Activated CD8-positive, alpha-beta memory T cell treated with anti-CD3 and anti-CD28 coated beads for 4 hours (primary cell): ENCODE results near the gene FIGN.

ENCODE experiments used
- DNase-seq, 2 donors: peaks; one replicate each; pipeline ENCODE4 v3.0.0-alpha.2; 2020; ENCODE audit warnings: low read depth in 2 of 2

The FIGN gene

DNA sequence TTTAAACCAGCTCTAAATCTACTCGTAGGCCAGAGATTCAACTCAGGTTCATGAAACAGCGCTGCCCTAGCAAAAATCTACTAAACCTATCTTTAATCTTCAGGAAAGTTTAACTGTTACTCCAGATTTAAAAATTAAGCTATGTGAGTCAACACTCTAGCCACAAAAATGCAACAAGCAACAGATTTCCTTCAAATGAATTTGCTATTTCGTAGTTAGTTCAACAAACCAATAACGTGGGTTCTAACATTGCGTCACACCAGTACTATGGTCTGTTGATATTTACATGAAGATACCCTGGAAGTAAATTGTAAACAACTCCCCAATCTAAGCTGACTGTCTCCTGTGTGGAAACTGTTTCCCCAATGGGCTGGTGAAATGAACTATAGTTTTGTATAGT lies 71.2 kb downstream of the FIGN start:
- DNase-seq: no peak

DNA sequence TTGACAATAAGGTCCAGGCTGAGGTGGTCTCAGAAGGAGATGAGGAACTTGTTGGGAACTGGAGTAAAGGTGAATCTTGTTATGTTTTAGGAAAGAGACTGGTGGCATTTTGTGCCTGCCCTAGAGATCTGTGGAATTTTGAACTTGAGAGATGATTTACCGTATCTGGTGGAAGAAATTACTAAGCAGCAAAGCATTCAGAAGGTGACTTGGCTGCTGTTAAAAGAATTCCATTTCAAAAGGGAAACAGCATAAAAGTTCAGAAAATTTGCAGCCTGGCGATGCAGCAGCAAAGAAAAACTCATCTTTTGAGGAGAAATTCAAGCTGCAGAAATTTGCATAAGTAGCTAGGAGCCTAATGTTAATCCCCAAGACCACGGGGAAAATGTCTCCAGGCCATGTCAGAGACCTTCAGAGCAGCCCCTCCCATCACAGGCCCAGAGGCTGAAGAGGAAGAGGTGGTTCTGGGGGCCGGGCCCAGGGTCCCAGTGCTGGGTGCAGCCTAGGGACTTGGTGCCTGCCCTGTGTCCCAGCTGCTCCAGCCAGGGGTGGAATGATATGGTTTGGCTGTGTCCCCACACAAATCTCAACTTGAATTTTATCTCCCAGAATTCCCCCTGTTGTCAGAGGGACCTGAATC lies 73.5 kb downstream of the FIGN start:
- no peak for DNase-seq

DNA sequence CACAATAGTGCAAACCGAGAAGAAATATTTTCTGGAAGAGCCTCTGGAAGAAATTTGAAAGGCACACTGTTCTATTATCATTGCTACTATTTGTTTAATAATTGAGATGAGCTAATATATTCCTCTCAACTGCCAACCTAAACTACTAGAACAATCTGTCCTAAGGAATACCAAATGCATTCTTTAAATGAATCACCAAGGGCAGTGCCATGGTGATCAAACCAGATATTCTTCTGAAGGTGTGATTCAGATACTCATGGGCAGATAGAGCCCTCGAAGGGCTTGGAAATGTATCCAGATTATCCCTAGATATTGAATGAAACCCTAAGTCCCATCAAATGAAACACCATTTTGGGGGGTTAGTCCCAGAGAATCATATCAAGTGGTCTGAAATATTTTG lies 76.6 kb downstream of the FIGN start:
- no peak for DNase-seq

DNA sequence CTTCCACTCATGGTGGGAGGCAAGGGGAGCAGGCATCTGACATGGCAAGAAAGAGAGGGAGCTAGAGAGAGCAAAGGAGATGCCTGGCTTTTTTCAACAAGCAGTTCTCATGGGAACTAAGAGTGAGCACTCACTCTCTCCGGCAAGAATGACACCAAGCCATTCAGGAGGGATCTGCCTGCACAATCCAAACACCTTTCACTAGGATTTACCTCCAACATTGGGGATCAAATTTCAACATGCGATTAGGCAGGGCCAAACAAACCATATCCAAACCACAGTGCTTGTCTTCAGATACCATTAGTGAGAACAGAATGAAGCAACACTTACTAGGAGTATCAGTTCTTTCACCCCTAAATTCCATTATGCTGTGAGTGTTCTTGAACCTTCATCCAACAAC lies 77.3 kb downstream of the FIGN start:
- no peak for DNase-seq

DNA sequence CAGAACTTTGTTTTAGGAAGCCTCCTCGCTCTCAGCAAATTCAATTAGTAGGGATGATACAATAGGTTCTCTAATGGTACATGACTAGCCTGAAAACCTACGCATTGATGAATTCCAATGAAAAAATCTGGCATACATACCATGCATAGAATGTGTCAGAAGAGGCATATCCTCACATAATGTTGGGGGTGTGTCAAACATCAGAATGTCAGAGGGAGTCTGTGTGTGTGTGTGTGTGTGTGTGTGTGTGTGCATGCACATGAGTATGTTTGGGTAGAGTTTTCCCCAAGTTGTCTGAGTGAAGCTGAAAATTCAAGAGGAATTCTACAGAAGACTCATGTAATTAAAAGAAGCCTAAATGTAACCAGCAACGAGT lies 78.5 kb downstream of the FIGN start:
- no peak for DNase-seq

DNA sequence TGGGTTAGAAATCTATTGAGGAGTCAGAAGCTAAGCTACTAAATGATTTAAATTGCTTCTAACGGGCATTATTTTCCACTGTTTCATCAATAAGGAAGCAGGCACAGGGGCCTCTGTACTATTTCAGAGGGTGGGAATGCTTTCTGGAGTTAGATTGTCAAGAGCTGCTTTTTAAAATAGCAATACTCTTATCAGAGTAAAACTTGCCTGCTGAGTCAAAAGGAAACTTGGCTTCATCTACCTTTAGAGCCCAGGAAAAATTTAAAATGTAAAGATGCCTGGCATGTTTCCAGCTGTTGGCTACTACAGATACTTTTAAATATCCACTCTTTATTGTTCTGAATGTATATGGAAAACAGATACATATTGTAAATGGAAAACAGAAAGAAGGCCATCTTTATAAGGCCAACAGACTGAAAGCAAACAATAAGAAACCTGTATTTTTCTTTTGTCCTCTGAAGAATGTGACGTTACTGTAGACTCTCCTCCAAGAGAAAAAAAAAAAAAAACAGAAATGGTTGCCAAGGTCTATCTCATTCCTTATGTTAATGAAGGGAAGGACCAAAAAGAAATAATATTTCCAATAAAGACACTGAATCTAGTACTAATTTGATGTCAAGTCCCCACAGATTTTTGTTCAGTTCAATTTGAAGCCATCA lies 79.1 kb downstream of the FIGN start:
- no peak for DNase-seq

DNA sequence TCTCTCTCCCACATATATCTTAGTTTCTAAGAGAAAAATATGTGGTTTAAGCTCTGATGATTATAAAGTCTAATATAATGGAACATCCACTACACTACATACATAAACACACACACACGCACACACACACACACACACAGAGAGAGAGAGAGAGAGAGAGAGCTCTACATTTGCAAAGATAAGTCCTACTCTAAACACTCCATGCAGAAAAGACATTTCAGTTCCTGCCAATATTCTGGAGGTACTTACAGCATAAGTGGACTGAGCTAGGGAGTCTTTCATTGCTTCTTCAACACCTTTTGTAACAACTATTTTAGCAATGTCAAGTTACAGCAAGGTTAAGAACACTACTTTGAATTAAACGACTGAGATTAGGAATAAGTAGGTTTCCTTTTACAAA lies 80.1 kb downstream of the FIGN start:
- no peak for DNase-seq

DNA sequence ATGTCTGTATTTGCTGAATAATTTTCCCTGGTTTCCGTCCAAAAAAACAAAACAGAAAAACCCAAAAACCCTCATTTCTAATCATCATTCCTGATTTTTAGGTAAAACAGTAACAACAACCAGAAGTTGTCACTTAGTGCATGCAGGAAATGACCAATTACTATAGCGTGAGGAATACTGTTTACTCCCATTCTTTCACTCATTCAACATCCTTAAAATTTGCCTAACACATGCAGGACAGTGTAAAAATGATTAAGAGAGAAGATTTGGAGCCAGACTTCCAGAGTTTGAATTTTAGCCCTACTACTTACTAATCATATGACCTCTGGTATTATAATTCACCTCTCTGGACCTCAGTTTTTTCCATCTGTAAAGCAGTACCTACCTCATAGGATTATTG lies 83.1 kb downstream of the FIGN start:
- no peak for DNase-seq

DNA sequence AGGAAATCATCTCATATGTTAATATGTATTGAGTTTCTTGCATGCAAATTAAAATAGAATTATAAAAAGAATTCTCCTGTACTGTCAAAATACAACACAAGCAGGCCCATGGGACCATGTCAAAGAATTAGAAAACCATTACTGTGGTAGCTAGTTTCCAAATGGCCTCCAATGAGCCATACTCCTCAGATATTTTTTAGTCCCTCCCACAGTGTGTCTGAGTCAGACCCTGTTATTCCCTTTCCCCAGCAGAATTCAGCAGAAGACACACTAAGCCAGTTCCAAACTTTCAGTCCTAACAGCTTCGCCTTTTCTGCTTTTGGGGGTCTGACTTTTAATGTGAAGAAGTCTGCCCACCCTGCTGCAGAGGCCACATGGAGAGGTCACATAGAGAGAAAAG lies 86.7 kb downstream of the FIGN start:
- DNase-seq: no peak

DNA sequence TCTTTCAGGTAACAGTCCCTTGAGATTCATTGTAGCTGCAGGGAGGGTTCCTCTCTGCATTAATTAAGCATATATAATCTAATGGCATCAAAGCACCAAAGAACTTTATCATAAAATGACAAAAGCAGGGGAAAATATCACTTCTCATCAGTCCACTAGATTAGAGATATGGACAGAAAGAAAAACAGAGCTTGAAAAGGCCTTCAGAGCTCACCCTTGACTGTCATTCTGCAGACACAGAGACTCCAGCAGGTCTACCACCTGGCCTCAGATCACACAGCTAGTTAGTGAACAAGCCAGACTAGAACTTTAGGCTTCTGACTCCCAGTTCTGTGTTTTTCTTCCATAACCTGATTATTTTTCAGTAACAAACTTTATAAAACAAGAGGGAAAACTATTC lies 88.5 kb downstream of the FIGN start:
- DNase-seq: no peak

DNA sequence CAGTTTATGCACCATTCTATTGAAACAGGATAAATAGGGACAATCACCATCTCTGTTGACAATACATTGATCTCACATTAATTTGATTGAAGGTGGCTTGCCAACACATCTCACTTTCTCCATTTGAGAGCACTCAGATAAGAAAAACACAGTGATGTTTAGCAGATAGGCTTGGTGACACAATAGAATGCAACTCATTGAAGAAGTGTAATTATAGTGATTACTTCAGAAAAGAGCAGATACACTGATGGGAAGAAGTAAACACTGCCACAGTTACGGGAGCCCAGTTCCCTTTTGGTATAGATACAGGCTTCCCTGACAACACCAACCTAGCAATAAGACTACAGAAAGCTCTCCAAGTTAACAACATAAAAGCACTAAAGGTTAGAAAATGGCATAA lies 89.1 kb downstream of the FIGN start:
- DNase-seq: no peak

DNA sequence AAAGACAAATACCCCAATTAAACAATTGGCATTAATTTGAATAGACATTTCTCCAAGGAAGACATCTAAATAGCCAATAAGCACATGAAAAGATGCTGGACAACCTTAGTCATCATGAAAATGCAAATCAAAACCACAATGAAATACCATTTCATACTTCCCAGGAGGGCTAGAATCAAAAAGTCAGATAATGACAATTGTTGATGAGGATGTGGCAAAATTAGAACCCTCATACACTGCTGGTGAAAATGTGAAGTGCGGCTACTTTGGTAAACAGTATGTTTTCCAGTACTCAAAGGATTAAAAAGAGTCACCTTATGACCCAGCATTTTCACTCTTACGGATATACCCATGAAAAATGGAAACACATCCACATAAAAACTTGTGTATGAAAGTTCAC lies 91.6 kb downstream of the FIGN start:
- no peak for DNase-seq

DNA sequence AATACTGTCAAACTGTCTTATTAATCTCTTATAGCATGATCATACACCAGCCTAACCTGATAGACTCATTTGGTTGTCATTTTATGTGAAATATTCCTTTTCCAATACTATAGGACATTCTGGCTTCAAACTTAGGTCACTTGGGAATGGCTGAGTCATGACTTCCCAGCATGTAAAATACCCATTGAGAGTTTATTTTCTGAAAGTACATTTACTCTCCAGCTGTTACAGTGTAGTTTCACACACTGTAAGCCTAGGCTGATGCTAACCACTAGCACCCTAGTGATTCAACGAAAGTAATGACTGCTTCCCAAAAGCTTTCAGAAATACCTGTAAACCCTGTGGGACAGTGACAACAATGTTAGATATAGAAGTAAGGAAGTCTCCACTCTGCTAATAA lies 93.8 kb downstream of the FIGN start:
- no peak for DNase-seq

DNA sequence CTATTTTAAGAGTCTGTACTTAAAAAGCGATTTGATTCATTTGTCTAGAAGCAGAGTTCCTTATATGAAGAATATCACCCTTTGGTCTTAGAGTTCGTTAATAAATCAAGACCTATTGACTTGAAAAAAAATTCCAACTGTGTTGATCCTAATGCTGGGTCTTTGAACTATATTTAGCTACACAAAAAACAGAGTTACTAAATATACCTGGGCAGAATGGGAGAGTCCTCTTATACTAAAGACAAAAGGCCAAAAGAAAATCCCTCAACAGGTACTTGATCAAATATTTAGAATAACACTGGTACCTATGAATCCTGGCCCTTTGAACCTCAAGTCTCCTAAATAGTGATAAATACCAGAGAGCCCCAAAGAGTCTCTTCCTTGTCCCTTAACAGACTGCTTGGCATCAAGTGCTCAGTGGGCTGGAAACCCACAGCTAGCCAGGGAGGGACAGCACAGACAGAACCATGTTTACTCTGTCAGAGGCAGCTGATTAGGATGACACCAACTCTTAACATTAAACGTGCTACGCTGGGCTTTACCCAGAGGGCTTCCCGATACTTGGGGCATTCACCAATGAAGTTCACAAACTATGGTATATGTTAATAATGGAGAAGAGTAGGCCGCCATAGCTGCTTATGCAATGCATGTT lies 95.1 kb downstream of the FIGN start:
- no peak for DNase-seq

DNA sequence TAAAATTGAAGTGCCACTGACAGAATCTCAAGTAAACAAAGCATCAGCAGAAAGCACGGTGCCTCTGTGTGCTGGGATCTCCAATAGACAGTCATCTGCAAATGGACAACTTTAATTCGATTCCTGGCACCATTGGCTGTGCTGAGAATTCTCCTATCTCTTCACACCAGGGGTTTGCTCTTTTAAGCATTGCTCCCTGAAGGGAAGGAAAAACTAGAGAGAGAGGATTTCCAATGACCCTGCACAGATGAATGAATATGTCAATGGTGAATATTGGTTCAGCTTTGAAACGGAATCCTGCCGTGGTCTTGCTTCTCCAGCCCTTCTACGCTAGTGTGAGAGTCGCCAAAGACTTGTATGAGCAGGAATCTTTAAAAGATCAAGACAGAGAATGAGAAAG lies 97.9 kb downstream of the FIGN start:
- no peak for DNase-seq

DNA sequence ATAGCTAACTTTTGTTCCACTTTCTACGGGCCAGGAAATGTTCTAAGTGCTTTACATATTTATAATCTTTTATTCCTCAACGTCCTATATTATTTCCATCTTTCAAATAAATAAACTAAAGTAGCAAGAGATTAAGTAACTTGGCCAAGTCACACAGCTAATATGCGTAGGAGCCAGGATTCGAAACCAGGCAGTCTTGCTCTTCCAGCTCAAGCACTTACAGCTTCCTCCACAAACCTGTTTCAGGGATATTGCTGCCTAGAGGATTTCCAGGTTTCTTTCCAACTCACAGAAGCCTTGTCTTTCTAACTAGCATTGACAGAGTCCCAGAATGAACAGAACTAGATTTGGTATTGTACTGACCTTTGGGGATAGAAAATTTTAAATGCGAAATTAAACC lies 102.5 kb downstream of the FIGN start:
- no peak for DNase-seq

DNA sequence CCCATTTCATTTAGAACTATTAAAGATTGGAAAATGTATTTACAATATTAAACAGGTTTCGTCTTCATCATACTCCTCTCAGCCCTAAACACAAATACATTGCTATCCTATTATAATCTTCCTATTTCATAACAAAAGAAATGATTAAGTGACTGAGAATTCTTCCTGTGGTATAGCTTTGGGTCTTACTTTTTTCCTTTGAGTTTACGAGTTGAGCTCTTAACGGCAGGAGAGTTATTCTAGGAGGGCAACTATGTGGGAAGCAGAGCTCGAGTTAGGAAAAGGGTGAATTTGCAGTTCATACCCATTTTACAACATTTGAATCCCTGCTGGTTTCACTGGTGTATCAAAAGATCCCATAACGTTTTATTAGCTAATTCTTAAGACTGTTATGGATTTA lies 105.0 kb downstream of the FIGN start:
- no peak for DNase-seq

DNA sequence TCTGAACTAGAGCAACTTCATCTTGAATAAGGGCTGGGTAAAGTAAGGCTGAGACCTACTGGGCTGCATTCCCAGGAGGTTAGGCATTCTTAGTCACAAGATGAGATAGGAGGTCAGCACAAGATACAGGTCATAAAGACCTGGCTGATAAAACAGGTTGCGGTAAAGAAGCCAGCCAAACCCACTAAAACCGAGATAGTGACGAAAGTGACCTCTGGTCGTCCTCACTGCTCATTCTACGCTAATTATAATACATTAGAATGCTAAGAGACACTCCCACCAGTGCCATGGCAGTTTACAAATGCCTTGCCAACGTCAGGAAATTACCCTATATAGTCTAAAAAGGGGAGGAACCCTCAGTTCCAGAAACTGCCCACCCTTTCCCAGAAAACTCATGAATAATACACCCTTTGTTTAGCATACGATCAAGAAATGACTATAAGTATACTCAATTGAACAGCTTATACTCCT lies 109.1 kb downstream of the FIGN start:
- DNase-seq: no peak

DNA sequence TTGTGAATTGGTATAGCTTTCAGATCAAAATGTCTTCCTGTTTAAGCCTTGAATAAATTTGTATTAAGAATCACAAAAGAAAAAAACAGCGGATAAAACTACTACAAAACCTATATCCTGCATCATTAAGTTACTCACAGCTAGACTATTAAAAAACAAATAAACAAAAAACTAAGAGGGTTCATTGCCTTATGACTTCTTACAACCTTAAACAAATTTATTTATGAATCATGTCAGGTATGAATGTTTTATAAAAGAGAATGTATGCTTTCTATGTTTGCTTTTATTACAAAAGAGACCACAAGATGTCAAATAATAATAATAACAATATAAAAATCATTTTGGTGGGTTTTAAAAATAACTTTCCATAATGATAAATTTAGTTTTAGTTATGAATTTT lies 109.6 kb downstream of the FIGN start:
- no peak for DNase-seq

DNA sequence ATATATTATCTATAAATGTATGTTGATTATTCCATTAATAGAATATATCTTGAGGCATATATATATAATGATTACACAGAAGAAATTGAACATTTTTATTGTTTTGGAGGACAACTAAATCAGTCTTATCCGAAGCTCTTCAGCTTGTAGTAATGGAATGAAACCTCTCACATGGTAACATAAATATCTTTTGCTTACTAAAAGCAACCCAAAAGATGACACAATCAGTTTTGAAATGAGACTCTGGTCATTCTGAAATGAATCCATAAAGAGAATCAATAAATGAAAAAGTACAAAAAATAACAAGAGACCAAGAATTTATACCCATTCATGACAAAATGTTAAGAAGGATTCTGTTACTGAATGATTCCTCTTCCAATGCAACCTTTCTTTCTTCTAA lies 110.2 kb downstream of the FIGN start:
- no peak for DNase-seq

DNA sequence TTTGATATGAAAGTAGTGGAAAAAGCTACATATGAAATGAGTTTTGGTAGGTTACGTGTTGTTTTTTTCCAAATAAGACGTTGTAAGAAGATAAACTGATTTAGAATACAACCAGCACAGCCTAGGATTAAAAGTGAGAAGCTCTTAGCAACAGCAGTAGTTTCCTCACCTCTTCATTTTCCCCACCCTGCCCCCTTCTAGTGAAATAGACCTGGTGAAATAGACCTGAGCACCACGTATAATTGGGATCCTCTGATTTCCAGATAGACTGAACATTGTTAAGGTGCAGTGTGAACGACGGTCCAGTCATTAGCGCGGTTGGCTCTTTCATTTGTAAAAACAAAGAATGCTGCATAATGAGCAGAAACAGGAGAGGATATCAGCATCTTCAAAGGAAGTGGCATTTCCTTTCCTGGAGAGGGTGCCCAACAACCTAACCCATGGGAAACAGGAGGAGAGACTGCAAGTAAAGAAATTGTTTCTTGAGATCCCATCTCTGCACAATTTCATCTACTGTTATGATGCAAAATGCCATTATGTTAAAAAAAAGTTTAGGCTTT lies 114.3 kb downstream of the FIGN start:
- no peak for DNase-seq

DNA sequence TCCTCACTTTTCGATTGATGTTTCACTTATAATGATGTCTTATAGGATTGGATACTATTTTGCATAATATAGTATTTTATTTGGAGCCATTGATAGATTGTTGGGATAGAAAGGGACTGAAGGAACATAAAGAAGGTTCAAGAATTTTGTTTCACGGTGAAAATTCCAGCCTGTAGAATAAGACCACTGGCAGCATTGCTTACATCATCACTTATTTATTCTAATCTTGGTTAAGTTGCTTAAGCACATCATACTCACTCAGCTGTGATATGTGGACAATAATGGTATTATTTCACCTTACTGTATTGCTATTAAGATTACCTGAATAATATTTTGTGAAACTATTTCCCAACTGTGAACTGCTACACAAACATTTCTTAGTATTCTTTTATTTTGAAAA lies 118.3 kb downstream of the FIGN start:
- no peak for DNase-seq

DNA sequence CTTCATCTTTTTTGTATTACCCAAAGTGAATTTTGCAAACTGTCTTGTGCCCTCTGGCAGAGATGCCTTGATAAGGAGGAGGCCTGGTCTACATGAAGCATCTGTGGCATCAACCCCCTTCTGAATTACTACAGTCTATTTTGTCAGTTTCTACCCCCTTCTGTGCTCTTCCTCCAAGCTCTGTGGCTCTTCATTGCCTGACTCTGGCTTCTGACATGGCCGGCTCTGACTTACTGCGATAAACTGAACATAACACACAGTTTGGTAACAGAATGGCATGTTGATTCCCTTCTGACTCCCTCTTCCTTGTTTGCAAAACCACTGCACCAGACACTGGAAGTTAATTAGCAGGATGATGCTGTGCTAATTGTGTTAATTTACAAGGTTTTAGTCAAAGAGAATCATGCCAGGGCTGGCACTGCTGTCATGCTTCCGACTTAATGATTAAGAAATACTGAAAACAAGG lies 122.5 kb downstream of the FIGN start:
- no peak for DNase-seq
